ENCODE measurements around the gene GALNTL6.

Gene GALNTL6

DNA sequence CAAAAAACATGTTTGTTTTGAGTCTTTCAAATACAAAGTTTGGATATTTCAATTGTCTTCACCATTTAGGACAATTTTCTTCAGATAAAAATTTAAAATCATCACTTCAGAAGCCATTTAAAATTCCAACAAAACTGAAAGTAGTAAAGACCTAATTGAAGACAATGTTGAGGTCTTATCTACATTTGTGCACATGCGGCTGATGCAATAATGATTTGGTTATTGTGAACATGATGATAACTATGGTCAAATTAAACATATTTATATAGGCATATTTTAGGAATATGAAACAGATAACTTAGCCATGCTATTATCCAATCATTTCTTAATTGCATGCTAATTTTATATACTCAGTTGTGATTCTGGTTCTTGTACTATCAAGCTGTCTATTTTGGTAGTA is 407.5 kb downstream of the GALNTL6 start:
- TF ChIP-seq EZH2phosphoT487 (IDR thresholded peaks at IDR 0.05; ENCODE audit: borderline replicate concordance), result no peak
- TF ChIP-seq, protein P1, sequence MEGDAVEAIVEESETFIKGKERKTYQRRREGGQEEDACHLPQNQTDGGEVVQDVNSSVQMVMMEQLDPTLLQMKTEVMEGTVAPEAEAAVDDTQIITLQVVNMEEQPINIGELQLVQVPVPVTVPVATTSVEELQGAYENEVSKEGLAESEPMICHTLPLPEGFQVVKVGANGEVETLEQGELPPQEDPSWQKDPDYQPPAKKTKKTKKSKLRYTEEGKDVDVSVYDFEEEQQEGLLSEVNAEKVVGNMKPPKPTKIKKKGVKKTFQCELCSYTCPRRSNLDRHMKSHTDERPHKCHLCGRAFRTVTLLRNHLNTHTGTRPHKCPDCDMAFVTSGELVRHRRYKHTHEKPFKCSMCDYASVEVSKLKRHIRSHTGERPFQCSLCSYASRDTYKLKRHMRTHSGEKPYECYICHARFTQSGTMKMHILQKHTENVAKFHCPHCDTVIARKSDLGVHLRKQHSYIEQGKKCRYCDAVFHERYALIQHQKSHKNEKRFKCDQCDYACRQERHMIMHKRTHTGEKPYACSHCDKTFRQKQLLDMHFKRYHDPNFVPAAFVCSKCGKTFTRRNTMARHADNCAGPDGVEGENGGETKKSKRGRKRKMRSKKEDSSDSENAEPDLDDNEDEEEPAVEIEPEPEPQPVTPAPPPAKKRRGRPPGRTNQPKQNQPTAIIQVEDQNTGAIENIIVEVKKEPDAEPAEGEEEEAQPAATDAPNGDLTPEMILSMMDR (conservative IDR thresholded peaks at IDR 0.05; ENCODE audit: low read length), result no peak
- Histone ChIP-seq H3K9me3 (ENCODE audit: insufficient read depth, low read depth, low read length) (no peaks in the 10 kb centered on the region), H3K27me3 (ENCODE audit: insufficient read depth, low read length, poor library complexity, severe bottlenecking) (no peaks in the 10 kb centered on the region), H3F3A (ENCODE audit: low read depth) (no peaks in the 10 kb centered on the region), H3K9ac (ENCODE audit: low read depth, low read length, poor library complexity, severe bottlenecking) (no peak overlapping the region), H3K79me2 (ENCODE audit: insufficient read depth, low read length) (no peaks in the 10 kb centered on the region), H3K4me3 (ENCODE audit: low read length, poor library complexity, severe bottlenecking) (no peak overlapping the region), H2AFZ (ENCODE audit: low read length) (no peak overlapping the region), H3K36me3 (ENCODE audit: insufficient read depth, low read length) (no peaks in the 10 kb centered on the region), H3K4me2 (ENCODE audit: low read depth, low read length, poor library complexity, severe bottlenecking) (no peak overlapping the region), H3K4me1 (ENCODE audit: insufficient read depth, low read length, poor library complexity, severe bottlenecking) (no peaks in the 10 kb centered on the region), H4K20me1 (ENCODE audit: insufficient read depth, low read length, poor library complexity, severe bottlenecking) (no peaks in the 10 kb centered on the region), H3K9me2 (replicated peaks; ENCODE audit: low read depth, low read length) (no peaks in the 10 kb centered on the region)

DNA sequence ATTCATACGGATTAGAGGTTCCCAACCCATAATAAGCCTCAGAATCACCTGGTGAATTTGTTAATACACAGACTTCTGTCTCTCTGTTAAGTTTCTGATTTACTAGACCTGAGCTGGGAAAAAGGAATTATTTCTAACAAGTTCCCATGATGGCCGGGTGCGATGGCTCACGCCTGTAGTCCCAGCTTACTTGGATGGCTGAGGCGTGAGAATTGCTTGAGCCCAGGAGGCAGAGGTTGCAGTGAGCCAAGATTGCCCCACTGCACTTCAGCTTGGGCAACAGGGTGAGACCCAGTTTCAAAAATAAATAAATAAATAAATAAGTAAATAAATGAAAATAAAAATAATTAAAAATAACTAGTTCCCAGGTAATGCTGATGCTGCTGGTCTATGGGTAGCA is 412.3 kb downstream of the GALNTL6 start:
- no peaks in the 10 kb centered on the region for H3K9me3 ChIP-seq (ENCODE audit: insufficient read depth, low read depth, low read length)
- no peak overlapping the region for H3K9ac ChIP-seq (ENCODE audit: low read depth, low read length, poor library complexity, severe bottlenecking)
- H3F3A ChIP-seq (ENCODE audit: low read depth), result no peaks in the 10 kb centered on the region
- H3K36me3 ChIP-seq (ENCODE audit: insufficient read depth, low read length), result no peaks in the 10 kb centered on the region
- no peak overlapping the region for H3K4me3 ChIP-seq (ENCODE audit: low read length, poor library complexity, severe bottlenecking)
- H2AFZ ChIP-seq (ENCODE audit: low read length), result no peak overlapping the region
- H3K79me2 ChIP-seq (ENCODE audit: insufficient read depth, low read length), result no peaks in the 10 kb centered on the region
- no peaks in the 10 kb centered on the region for H3K4me1 ChIP-seq (ENCODE audit: insufficient read depth, low read length, poor library complexity, severe bottlenecking)
- H3K27me3 ChIP-seq (ENCODE audit: insufficient read depth, low read length, poor library complexity, severe bottlenecking), result no peaks in the 10 kb centered on the region
- H3K4me2 ChIP-seq (ENCODE audit: low read depth, low read length, poor library complexity, severe bottlenecking), result no peak overlapping the region
- TF ChIP-seq EZH2phosphoT487 (IDR thresholded peaks at IDR 0.05; ENCODE audit: borderline replicate concordance), result no peak
- TF ChIP-seq, protein P1 (conservative IDR thresholded peaks at IDR 0.05; ENCODE audit: low read length), result no peak
- H3K9me2 ChIP-seq (replicated peaks; ENCODE audit: low read depth, low read length), result no peaks in the 10 kb centered on the region
- H4K20me1 ChIP-seq (ENCODE audit: insufficient read depth, low read length, poor library complexity, severe bottlenecking), result no peaks in the 10 kb centered on the region

DNA sequence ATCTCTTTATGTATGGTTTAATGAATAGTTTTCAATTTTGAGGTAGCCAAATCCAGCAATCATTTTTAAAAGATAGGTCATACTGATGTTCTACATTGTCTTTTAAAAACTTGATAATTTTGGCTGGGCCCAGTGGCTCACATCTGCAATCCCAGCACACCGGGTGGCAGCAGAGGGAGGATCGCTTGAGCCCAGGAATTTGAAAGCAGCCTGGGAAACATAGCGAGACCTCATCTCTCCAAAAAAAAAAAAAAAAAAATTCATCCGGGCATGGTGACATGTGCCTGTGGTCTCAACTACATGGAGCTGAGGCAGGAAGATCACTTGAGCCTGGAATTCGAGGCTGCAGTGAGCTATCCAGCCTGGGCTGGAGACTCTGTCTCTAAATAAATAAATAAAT is 419.8 kb downstream of the GALNTL6 start:
- H3K9ac ChIP-seq (ENCODE audit: low read depth, low read length, poor library complexity, severe bottlenecking), result no peak overlapping the region
- H3K4me3 ChIP-seq (ENCODE audit: low read length, poor library complexity, severe bottlenecking), result no peak overlapping the region
- no peaks in the 10 kb centered on the region for H3K79me2 ChIP-seq (ENCODE audit: insufficient read depth, low read length)
- H4K20me1 ChIP-seq (ENCODE audit: insufficient read depth, low read length, poor library complexity, severe bottlenecking), result no peaks in the 10 kb centered on the region
- no peaks in the 10 kb centered on the region for H3K9me2 ChIP-seq (replicated peaks; ENCODE audit: low read depth, low read length)
- H3F3A ChIP-seq (ENCODE audit: low read depth), result no peaks in the 10 kb centered on the region
- no peaks in the 10 kb centered on the region for H3K9me3 ChIP-seq (ENCODE audit: insufficient read depth, low read depth, low read length)
- no peaks in the 10 kb centered on the region for H3K4me1 ChIP-seq (ENCODE audit: insufficient read depth, low read length, poor library complexity, severe bottlenecking)
- no peaks in the 10 kb centered on the region for H3K36me3 ChIP-seq (ENCODE audit: insufficient read depth, low read length)
- H3K4me2 ChIP-seq (ENCODE audit: low read depth, low read length, poor library complexity, severe bottlenecking), result no peak overlapping the region
- no peak overlapping the region for H2AFZ ChIP-seq (ENCODE audit: low read length)
- no peaks in the 10 kb centered on the region for H3K27me3 ChIP-seq (ENCODE audit: insufficient read depth, low read length, poor library complexity, severe bottlenecking)
- TF ChIP-seq, protein P1 (conservative IDR thresholded peaks at IDR 0.05; ENCODE audit: low read length), result no peak
- TF ChIP-seq EZH2phosphoT487 (IDR thresholded peaks at IDR 0.05; ENCODE audit: borderline replicate concordance), result no peak
